ENCODE results near the gene CHI3L2. TPM values are rescaled to one million over a fixed set of nuclear protein-coding genes. Genes with fewer than 3 reads are reported as not detected.
"Not testable (repeated sequence)": the region's sequence is repeated elsewhere in the genome, so short reads cannot be mapped to it uniquely, and the experiment has no call there.

The CHI3L2 gene
- total RNA-seq, 1 donor from 2014 or later, result 2.8 TPM

GRCh38 chr1:111202707-111203623, 24.5 kb upstream of the CHI3L2 start:
- DNase-seq (ENCODE audit: low spot score), result no peak

- peak; percentile 81 for DNase-seq (ENCODE audit: low spot score)
These were observed 23.8 kb upstream of the CHI3L2 start for GRCh38 chr1:111203681-111204200.

GRCh38 chr1:111204201-111204982, 23.1 kb upstream of the CHI3L2 start:
- peak; percentile 50 for DNase-seq (ENCODE audit: low spot score)

DNA sequence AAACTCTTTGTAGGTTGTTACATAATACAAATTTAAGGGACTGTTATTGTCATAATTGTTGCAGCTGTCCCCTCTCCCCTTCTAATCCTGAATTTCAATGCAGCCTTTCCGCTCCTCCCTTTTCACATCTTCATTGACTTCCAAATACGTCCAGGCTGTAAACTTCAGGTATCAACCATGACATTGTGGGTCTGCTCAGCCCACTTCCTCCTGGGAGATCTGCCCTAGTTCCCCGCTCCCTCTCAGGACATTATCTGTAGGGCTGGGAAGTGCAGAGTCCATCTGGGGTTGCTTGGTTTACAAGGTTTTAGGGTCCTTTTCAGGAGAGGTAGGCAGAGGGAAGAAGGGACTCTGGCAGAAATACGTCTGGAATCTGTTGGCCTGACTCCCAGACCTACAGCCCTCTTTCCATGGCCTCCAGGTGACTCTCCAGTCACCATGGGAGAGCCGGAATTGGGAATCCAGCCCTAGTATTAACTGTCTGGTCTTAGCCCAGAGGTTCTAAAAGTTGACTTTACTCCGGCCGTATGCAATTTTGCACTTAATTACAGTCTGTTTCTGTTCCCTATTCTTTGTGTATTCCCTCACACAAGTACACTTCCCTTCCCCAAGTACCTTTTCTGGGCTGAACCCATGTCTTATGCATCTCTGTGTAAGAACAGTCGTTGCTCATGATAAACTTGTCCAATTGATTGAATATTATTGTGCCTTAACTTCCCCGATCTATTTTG, 22.4 kb upstream of the CHI3L2 start:
- DNase-seq (ENCODE audit: low spot score), result no peak

DNA sequence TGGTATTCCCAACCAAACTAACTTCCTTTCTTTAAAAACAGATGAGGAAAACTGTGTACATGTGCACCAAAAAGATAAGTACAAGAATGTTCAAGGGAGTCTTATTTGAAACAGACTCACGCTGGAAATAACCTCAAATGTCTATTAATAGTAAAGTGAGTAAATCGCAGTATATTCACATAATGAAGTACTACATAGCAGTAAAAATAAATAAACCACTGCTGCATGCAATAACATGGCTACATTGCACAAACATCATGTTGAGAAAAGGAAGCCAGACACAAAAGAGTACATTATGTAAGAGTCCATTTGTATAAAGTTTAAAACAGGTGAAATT, 21.8 kb upstream of the CHI3L2 start:
- no peak for DNase-seq (ENCODE audit: low spot score)

DNA sequence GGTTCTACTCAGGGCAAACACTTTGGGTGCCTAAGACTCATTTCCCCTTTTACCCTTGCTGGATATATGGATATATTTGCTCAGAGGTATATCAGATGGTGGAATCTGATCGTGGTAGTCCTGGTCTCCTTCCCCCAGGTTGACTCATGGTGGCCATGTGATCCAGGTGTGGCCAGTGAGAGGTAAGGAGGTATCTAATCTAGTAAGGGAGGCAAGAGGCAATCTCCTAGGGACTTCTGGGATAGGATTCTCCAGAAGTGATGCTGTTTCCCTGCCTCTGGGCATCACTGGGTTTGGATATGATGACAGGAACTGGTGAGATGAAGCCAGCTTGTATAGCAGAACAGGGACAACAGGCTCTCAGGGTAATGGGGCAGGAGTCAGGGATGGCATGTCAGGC, 18.6 kb upstream of the CHI3L2 start:
- DNase-seq (ENCODE audit: low spot score), result no peak

GRCh38 chr1:111209622-111210021, 17.9 kb upstream of the CHI3L2 start:
- DNase-seq (ENCODE audit: low spot score), result no peak

DNA sequence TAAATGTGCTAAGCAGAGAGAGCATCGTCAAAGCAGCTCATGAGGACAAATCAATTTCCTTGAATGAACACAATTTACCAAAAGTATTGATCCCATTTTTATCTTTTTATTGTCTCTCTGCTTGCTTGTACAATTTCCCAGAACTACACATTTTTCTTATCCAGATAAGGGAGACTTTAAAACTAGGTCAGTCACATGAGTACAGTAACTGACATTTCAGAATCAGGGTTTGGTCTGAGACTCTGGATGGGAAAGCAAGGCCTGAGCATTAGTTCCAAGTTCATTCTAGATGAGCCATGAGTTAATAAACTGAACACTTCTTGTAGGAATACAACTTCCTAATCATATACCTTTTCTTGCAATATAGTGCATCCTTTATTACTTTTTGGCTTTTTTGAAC, 15.6 kb upstream of the CHI3L2 start:
- no peak for DNase-seq (ENCODE audit: low spot score)

- no peak for DNase-seq (ENCODE audit: low spot score)
These were observed 14.7 kb upstream of the CHI3L2 start for GRCh38 chr1:111212634-111213335.

GRCh38 chr1:111213412-111213811, 14.1 kb upstream of the CHI3L2 start:
- DNase-seq (ENCODE audit: low spot score), result no peak

DNA sequence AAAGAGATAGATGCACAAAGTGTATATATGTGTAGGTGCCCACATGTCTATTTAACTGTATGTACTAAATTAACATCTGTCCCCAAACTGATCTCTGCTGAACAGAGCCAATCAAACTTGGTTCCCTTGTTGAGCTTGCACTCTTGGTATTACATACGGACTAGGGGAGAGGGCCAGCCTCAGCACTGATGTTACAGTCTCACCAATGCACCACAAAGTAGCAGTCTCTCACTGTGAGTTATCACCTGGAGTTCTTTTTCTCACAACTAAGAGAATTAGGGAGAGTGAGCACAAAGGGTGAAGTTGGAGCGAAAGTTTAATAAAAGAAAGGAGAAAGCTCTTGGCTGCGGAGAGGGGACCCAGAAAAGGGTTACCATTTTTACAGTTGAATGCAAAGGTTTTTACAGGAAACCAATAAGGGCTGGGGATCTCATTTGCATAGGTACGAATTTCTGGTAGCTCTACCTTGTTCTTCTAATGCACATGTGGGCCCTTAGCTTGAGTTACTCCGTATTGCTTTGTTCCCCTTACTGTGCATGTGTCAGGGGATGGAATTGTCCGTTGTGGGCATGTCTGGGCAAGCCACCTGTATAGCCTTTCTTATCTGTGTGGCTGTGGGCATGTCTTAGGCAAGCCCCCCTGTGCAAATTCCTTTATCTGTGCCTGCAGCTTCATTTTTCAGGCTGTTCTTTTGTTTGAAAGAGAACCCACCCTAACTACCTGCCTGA, 13.3 kb upstream of the CHI3L2 start:
- no peak for DNase-seq (ENCODE audit: low spot score)

DNA sequence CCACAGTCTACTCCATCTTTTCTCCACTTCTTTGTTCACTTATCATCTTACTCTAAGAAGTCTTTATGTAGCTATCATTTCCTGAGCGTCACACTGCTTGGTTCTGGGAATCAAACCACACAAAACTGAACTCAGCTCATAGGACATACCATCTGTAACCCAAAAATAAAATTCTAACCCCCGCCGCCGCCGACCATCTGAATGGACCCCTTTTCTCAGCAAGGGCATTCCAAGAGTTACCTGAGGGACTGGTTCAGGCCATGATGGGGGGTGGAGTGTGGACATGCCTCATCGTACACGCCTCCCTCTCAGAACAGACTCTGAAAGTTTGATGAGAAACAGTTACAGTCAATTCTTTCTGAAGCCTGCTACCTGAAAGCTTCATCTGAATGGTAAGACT, 12.6 kb upstream of the CHI3L2 start:
- DNase-seq (ENCODE audit: low spot score), result no peak

- not testable (repeated sequence) for DNase-seq (ENCODE audit: low spot score)
These were observed 12.2 kb upstream of the CHI3L2 start for GRCh38 chr1:111215285-111215684.

DNA sequence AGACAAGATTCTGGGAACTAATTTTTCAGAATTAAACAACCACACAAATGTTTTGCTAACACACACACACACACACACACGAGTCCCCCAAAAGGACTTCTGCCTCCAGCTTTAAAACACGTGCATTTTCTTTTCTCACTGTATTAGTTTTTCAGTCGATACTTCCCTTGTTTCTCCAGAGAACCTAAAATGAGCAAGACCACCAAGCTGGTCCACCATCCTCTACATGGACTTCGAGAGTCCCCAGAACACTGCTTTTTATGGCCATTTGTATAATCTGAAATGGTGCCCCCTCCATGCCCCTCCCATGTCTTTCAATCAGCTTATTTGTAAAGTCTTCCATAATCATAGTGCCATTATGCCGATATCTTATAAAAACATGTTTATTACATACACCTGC, 10.8 kb upstream of the CHI3L2 start:
- DNase-seq (ENCODE audit: low spot score), result no peak

GRCh38 chr1:111217183-111217910, 10.2 kb upstream of the CHI3L2 start:
- DNase-seq (ENCODE audit: low spot score), result no peak

GRCh38 chr1:111218701-111219556, 8.6 kb upstream of the CHI3L2 start:
- no peak for DNase-seq (ENCODE audit: low spot score)

DNA sequence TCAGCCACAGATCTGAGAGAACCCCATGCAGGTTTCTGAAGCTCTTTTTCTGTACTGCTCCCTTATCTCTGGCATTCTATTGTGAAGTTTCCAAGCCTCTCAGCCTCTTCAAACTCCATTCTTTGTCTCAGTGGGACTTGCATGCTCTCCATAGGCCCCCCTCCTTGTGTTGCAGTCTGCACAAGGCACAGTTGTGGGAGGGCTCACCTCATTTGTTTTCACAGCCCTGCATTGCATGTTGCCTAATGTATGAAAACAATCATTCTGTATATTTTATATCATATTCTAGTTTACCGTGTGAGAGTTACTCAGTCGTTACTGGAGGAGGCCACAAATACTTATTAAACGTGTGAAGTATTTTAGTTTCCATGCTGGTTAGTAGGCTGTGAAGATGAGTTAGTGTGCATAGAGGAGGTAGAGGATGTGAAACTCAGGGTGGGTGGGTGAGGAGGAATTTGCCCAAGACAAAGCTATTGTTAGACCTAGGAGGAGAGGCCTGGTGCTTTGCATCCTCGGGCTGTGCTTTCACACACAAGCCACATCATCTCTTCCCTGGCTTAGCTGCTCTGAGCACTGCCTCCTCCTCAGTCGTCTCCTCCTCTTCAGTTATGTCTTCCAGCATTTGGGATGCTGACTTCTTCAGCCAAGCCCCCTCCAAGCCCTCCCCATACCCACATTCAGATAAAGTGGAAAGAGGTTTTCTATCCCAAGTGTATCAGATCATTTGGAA, 7.8 kb upstream of the CHI3L2 start:
- DNase-seq (ENCODE audit: low spot score), result no peak

GRCh38 chr1:111220302-111220890, 7.1 kb upstream of the CHI3L2 start:
- no peak for DNase-seq (ENCODE audit: low spot score)

Measured in mucosa of gallbladder (tissue), 1 donor.